A549 (cell line): ENCODE results near the gene VPS13A.

Experiments
- CHD4 ChIP-seq: fragments of 200-600 bp; sonication (generic); IDR thresholded peaks from 2 replicates; pipeline ENCODE4 v1.6.1; 2016; ENCODE audit warnings: antibody characterized with exemption, mild to moderate bottlenecking, borderline replicate concordance
- CTCF ChIP-seq: fragments of >200 bp; sonication (Bioruptor Twin); formaldehyde crosslinking; IDR thresholded peaks from 3 replicates; pipeline ENCODE4 v1.5.1; 2016
- FOSL2 ChIP-seq, 2 experiments: fragments of 450-650 bp in 1 of 2; fragments of >200 bp in 1 of 2; sonication (Bioruptor Twin) in 1 of 2; formaldehyde crosslinking; IDR thresholded peaks; 2 replicates each; pipeline versions ENCODE4 v1.5.0 to v1.6.1; 2016 to 2020; ENCODE audit warnings: mild to moderate bottlenecking in 1 of 2, moderate library complexity in 1 of 2
- HDAC2 ChIP-seq: fragments of 200-600 bp; sonication (generic); IDR thresholded peaks from 2 replicates; pipeline ENCODE4 v1.6.1; 2016
- KDM5A ChIP-seq: fragments of 200-600 bp; sonication (generic); IDR thresholded peaks from 2 replicates; pipeline ENCODE4 v1.6.1; 2016; ENCODE audit warnings: antibody characterized with exemption, mild to moderate bottlenecking
- POLR2A ChIP-seq: IDR thresholded peaks from 2 replicates; pipeline ENCODE4 v1.6.1; 2012; ENCODE audit warnings: mild to moderate bottlenecking, low read length

- peak; percentile 96 for TF ChIP-seq CTCF
- TF ChIP-seq HDAC2: no peak
- TF ChIP-seq FOSL2 (IDR thresholded peaks at IDR 0.05): no peak
- no peak for TF ChIP-seq FOSL2 (CRISPR knock-in tag; IDR thresholded peaks at IDR 0.05)
- TF ChIP-seq KDM5A: no peak
- TF ChIP-seq CHD4: no peak
- no peak for TF ChIP-seq POLR2A
Measured at GRCh38 chr9:77433675-77434445, 256.5 kb downstream of the VPS13A start.
